ENCODE measurements around the gene COL26A1.
"Not testable (repeated sequence)": the region's sequence is repeated elsewhere in the genome, so short reads cannot be mapped to it uniquely, and the experiment has no call there.

COL26A1 gene

DNA sequence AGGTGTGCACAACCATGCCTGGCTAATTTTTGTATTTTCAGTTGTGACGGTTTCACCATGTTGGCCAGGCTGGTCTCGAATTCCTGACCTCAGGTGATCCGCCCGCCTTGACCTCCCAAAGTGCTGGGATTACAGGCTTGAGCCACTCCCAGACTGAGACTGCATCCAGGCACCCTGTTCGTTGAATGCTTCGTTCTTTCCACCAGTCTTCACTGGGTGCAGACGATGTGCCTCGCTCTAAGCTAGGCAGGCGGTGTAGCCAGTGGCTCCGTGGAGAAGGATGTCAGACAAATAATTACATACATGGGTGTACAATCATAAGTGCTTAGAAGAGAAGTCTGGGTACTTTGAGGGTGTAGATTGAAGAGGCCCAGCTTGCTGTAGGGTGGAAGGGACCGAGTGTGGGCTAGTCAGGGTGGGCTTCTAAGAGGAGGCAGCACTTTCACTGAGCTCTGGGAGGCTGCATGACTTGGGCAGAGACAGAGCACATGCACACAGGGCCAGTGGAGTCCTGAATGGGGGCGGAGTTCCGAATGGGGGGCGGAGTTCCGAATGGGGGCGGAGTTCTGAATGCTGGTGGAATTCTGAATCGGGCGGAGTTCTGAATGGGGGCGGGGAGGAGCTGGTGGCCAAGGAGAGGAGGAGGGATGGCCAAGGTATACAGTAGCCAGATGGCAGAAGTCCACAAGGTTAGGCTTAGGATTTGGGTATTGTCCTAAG, 74.3 kb downstream of the COL26A1 start:
- DNase-seq (ENCODE audit: low read depth in 1 of 2, low spot score in 1 of 2): no peak

DNA sequence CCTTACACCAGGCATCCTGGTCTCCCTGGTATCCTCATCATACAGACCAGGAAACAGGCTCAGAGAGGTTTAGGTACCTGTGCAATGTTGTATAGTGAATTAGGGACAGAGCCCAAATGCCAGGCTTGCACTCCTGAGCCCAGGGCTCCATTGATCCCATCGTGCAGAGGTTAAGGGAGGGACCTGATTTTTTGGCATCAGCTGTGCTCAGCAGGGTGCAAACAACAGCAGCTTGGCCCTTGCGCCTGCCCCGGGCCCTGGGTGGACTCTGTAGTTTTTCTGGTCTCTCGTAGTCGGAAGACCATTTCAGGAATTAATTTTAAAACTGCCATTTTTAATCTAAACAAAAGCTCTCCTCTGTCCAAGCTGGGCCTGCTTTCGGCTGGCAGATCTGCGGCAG, 79.2 kb downstream of the COL26A1 start:
- DNase-seq (ENCODE audit: low read depth in 1 of 2, low spot score in 1 of 2): no peak

GRCh38 chr7:101442426-101443070, 79.9 kb downstream of the COL26A1 start:
- DNase-seq (ENCODE audit: low read depth in 1 of 2, low spot score in 1 of 2): no peak

- DNase-seq (ENCODE audit: low read depth in 1 of 2, low spot score in 1 of 2): no peak
Observed at GRCh38 chr7:101450064-101450463, 87.4 kb downstream of the COL26A1 start.

- no peak for DNase-seq (ENCODE audit: low read depth in 1 of 2, low spot score in 1 of 2)
Observed at GRCh38 chr7:101453617-101454016, 90.9 kb downstream of the COL26A1 start.

- no peak for DNase-seq (ENCODE audit: low read depth in 1 of 2, low spot score in 1 of 2)
Observed at GRCh38 chr7:101457001-101457750, 94.5 kb downstream of the COL26A1 start.

GRCh38 chr7:101465131-101465530, 102.5 kb downstream of the COL26A1 start:
- DNase-seq (ENCODE audit: low read depth in 1 of 2, low spot score in 1 of 2): no peak

DNA sequence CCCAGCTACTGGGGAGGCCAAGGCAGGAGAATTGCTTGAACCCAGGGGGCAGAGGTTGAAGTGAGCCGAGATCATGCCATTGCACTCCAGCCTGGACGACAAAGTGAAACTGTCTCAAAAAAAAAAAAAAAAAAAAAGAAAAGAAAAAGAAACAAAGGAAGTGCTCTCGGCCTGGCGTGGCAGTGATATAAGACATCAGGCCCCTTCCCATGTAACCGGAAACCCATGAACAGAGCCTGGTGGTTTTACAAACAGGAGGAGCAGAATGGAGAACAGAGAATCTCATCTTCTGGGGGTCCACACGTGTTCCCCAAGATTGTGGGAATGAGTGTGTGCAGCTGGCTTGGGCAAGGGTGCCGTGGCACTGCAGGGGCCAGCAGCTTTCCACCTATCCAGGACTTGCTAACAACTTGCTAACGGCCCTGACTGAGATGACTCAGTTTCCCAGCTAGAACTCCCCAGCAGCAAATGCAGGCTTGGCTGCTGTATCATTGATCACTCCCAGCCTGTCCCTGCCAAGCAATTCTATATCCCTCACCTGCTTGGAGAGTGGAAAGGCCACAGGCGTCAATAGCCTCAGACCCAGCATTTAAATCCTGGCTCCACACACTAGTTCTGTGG, 103.0 kb downstream of the COL26A1 start:
- no peak for DNase-seq (ENCODE audit: low read depth in 1 of 2, low spot score in 1 of 2)

DNA sequence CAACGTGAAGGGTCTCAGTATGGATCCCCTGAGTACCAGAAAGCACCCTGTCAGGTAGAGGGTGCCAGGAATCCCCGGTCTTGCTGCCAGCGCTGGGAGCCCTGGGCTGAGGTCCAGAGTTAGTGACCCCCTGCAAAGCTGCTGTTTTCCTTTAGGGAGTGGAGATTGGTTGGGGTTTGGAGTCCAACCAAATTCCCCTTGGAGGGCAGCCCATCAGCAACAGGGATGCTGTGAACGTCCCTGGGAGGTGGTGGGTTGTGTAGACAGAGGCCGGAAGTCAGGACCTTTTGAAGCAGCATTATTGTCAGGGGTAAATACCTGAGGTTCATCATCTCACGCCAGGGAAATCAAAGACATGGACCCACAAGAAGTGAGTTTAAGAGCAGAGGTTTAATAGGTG, 104.2 kb downstream of the COL26A1 start:
- no peak for DNase-seq (ENCODE audit: low read depth in 1 of 2, low spot score in 1 of 2)

DNA sequence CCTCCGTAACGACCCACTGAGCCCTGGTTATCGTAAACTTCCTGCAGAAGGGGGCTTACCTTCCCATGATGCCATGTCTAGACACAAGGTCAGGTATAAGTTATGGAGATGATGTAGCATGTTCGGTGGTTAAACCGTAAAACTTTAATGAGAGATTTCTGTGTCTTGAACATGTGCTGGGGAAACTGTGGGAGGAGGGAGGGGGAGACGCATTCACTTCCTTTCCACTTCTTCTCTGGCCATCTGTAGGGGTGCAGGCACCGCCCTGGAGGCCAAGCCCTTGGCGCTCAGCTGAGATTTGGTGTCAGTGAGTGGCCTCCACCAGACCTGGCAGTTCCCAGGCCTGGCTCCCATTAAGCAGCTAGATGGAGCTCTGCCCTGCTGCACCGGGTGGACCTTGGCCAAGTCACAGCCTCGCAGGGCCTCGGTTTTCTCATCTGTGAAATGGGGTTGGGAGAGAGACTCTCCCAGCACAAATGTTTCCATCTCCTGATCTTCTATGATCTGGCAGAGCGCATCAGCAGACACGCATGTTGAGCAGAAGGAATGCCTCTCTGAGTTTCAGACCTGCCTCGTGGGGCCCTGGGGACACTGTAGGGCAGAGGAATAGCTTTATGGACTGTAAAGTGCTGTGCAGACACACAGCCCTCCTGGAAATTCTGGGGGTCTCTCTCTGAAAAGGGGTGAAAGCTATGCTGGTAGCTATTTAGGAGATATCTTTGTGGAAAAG, 106.0 kb downstream of the COL26A1 start:
- no peak for DNase-seq (ENCODE audit: low read depth in 1 of 2, low spot score in 1 of 2)

GRCh38 chr7:101470668-101471487, 108.2 kb downstream of the COL26A1 start:
- no peak for DNase-seq (ENCODE audit: low read depth in 1 of 2, low spot score in 1 of 2)

DNA sequence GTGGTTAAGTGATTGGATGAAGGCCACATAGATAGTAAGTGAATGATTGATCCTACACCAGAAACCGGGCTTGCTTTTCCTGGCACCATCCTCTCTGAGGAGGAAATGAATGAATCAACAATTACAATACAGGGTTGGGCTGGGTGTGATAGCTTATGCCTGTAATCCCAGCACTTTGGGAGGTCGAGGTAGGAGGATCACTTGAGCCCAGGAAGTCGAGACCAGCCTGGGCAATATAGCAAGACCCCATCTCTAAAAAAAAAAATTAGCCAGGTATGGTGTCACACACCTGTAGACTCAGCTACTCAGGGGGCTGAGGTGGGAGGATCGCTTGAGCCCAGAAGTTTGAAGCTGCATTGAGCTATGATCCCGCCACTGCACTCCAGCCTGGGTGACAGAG, 111.5 kb downstream of the COL26A1 start:
- DNase-seq (ENCODE audit: low read depth in 1 of 2, low spot score in 1 of 2): no peak

DNA sequence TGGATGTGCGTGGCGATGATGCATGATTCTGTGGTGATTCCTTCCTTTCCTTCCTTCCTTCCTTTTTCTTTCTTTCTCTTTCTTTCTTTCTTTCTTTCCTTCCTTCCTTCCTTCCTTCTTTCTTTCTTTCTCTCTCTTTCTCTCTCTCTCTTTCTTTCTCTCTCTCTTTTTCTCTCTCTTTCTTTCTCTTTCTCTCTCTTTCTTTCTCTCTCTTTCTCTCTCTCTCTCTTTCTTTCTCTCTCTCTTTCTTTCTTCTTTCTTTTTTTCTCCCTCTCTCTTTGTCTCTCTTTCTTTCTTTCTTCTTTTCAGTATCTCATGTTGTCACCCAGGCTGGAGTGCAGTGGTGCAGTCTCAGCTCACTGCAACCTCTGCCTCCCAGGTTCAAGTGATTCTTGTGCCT, 113.0 kb downstream of the COL26A1 start:
- DNase-seq (ENCODE audit: low read depth in 1 of 2, low spot score in 1 of 2): not testable (repeated sequence)

GRCh38 chr7:101479217-101479616, 116.5 kb downstream of the COL26A1 start:
- no peak for DNase-seq (ENCODE audit: low read depth in 1 of 2, low spot score in 1 of 2)

DNA sequence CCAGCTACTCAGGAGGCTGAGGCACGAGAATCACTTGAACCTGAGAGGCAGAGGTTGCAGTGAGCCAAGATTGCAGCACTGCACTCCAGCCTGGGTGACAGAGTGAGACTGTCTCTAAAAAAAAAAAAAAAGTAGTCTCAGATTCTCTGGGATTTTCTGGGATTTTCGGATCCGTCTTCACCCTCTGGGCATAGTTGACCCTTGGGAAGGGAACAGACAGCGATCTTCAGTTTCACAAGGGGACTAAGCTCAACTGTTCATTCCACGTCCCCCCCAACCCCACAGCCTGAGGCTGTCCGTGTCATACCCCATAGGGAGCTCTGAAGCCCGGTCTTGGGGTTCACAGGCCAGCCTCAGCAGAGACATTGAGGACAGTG, 123.4 kb downstream of the COL26A1 start:
- DNase-seq (ENCODE audit: low read depth in 1 of 2, low spot score in 1 of 2): not testable (repeated sequence)

- no peak for DNase-seq (ENCODE audit: low read depth in 1 of 2, low spot score in 1 of 2)
Observed at GRCh38 chr7:101486433-101487104, 123.9 kb downstream of the COL26A1 start.

GRCh38 chr7:101487105-101487458, 124.4 kb downstream of the COL26A1 start:
- no peak for DNase-seq (ENCODE audit: low read depth in 1 of 2, low spot score in 1 of 2)

GRCh38 chr7:101487753-101488152, 125.1 kb downstream of the COL26A1 start:
- DNase-seq (ENCODE audit: low read depth in 1 of 2, low spot score in 1 of 2): no peak

GRCh38 chr7:101488826-101489572, 126.3 kb downstream of the COL26A1 start:
- no peak for DNase-seq (ENCODE audit: low read depth in 1 of 2, low spot score in 1 of 2)

Data from activated T-helper 1 cell treated with anti-CD3 and anti-CD28 coated beads, Interleukin-2, amount 50 U/mL, for 16 hours (primary cell).